Right lobe of liver (tissue), 6 donors: ENCODE measurements around the gene THSD7B. TPM values are rescaled to one million over a fixed set of nuclear protein-coding genes. Genes with fewer than 3 reads are reported as not detected.

Source experiments
- ATAC-seq, 4 donors: fragments of 200-7000 bp; cut with Tn5 transposase; one replicate each; pipeline ENCODE4 v1.9.1; 2020; ENCODE audit warnings: mild to moderate bottlenecking in 4 of 4, moderate library complexity in 4 of 4
- DNase-seq, 3 donors: peaks; one replicate each; pipeline ENCODE4 v3.0.0-alpha.2; 2020
- H3K27ac ChIP-seq, 3 donors: fragments of 200-600 bp; one replicate each; pipeline ENCODE4 v1.8.0; 2022
- H3K27me3 ChIP-seq, 2 donors: fragments of 200-600 bp; one replicate each; pipeline ENCODE4 v1.8.0; 2022
- H3K36me3 ChIP-seq, 4 donors: fragments of 200-600 bp; sonication (generic) in 1 of 4; one replicate each; pipeline versions ENCODE4 v1.5.1 to v1.8.0; 2017 to 2022; ENCODE audit warnings: control low read depth in 1 of 4
- H3K4me1 ChIP-seq, 4 donors: fragments of 200-600 bp; sonication (generic) in 1 of 4; one replicate each; pipeline versions ENCODE4 v1.5.1 to v1.8.0; 2017 to 2022; ENCODE audit warnings: control low read depth in 1 of 4
- H3K4me3 ChIP-seq, 3 donors: fragments of 200-600 bp; one replicate each; pipeline ENCODE4 v1.8.0; 2022
- H3K9me3 ChIP-seq, 4 donors: fragments of 200-600 bp; sonication (generic) in 1 of 4; one replicate each; pipeline versions ENCODE4 v1.5.1 to v1.8.0; 2017 to 2022; ENCODE audit warnings: control low read depth in 1 of 4
- CTCF ChIP-seq, 4 donors: fragments of 200-600 bp in 3 of 4; fragments of 450-650 bp in 1 of 4; IDR thresholded peaks; one replicate each; pipeline versions ENCODE4 v1.5.1 to v1.8.0; 2016 to 2022; ENCODE audit warnings: antibody characterized with exemption in 4 of 4, mild to moderate bottlenecking in 2 of 4
- POLR2A ChIP-seq: fragments of 450-650 bp; IDR thresholded peaks from one replicate; pipeline ENCODE4 v1.6.1; 2017; ENCODE audit warnings: antibody characterized with exemption, mild to moderate bottlenecking
- WGBS: methylation state at CpG from one replicate; pipeline ENCODE4 v1.1.6; 2018; ENCODE audit warnings: low coverage, low lambda C conversion rate; ENCODE audit not compliant: insufficient coverage; ENCODE audit errors: missing lambda C conversion rate; 5-methylcytosine and 5-hydroxymethylcytosine counted together
- intact Hi-C, 2 donors: fragments of 100-400 bp; cut with DNase I; formaldehyde crosslinking; loops; one replicate each; pipeline versions ENCODE4 v1.11.2 to v1.14.1; 2022
- total RNA-seq, 6 experiments: library from RNA; depleted of rRNA in 2 of 6; stranded (reverse); fragments of >200 nt in 2 of 6; fragmentation: NEBNext Ultra II Directional in 3 of 6; extraction: Animal tissue kit (Norgen Biotek cat#: 25700) in 3 of 6; gene quantifications; one replicate each; pipeline versions ENCODE4 v1.1.0 to v1.2.4, GENCODE V29; 2016 to 2023
- donor health status: DM: no; HTN: yes; CAD: no.
- donor health status: DM: no; HTN: no; CAD: no.
- donor health status: DM: no; HTN: no; CAD: no.
- donor health status: DM: no; HTN: yes; CAD: no.
- donor health status: DM: no; HTN: yes; CAD: no.

THSD7B gene
- total RNA-seq, 6 experiments from 2014 or later, result 0.07 to 0.89 (median 0.24) TPM

- Histone ChIP-seq H3K4me1 (no peaks in the 10 kb centered on the region), H3K27ac (no peak overlapping the region), H3K27me3 (no peaks in the 10 kb centered on the region), H3K36me3 (no peaks in the 10 kb centered on the region), H3K9me3 (no peaks in the 10 kb centered on the region), H3K4me3 (no peak overlapping the region)
- TF ChIP-seq POLR2A (no peak), CTCF (IDR thresholded peaks at IDR 0.05) (no peak)
- ATAC-seq (no peak), DNase-seq (no peak)
- WGBS, result 41% methylated on average over 2 of the region's 2 CpGs
- intact Hi-C loops, result no loop called here
These were observed 570.7 kb downstream of the THSD7B start for GRCh38 chr2:137336067-137336466.

GRCh38 chr2:137339051-137339450, 573.7 kb downstream of the THSD7B start:
- Histone ChIP-seq H3K4me1 (no peaks in the 10 kb centered on the region), H3K27me3 (no peaks in the 10 kb centered on the region), H3K9me3 (no peaks in the 10 kb centered on the region), H3K4me3 (no peak overlapping the region), H3K36me3 (no peaks in the 10 kb centered on the region), H3K27ac (no peak overlapping the region)
- DNase-seq (no peak), ATAC-seq (no peak)
- intact Hi-C loops, result no loop called here
- TF ChIP-seq CTCF (IDR thresholded peaks at IDR 0.05), result no peak
- 49% methylated on average over 3 of the region's 3 CpGs for WGBS

- TF ChIP-seq POLR2A (no peak), CTCF (IDR thresholded peaks at IDR 0.05) (no peak)
- no peak overlapping the region for H3K4me3 ChIP-seq
- no peak overlapping the region for H3K27ac ChIP-seq
- ATAC-seq (no peak), DNase-seq (no peak)
- WGBS, result 40% methylated on average over 4 of the region's 4 CpGs
- no peaks in the 10 kb centered on the region for H3K9me3 ChIP-seq
- intact Hi-C loops, result no loop called here
- no peaks in the 10 kb centered on the region for H3K27me3 ChIP-seq
- no peaks in the 10 kb centered on the region for H3K36me3 ChIP-seq
- no peaks in the 10 kb centered on the region for H3K4me1 ChIP-seq
These were observed 580.6 kb downstream of the THSD7B start for GRCh38 chr2:137345994-137346393.

- Histone ChIP-seq H3K36me3 (no peaks in the 10 kb centered on the region), H3K27me3 (no peaks in the 10 kb centered on the region), H3K27ac (no peak overlapping the region), H3K9me3 (no peaks in the 10 kb centered on the region), H3K4me3 (no peak overlapping the region), H3K4me1 (no peaks in the 10 kb centered on the region)
- 74% methylated on average over 3 of the region's 3 CpGs for WGBS
- no peak for TF ChIP-seq POLR2A
- no peak for TF ChIP-seq CTCF (IDR thresholded peaks at IDR 0.05)
- intact Hi-C loops, result no loop called here
- DNase-seq, result no peak
- no peak for ATAC-seq
These were observed 583.0 kb downstream of the THSD7B start for GRCh38 chr2:137348301-137348700.

- intact Hi-C loops, result no loop called here
- Histone ChIP-seq H3K4me1 (no peaks in the 10 kb centered on the region), H3K9me3 (no peaks in the 10 kb centered on the region), H3K4me3 (no peak overlapping the region), H3K36me3 (no peaks in the 10 kb centered on the region), H3K27ac (no peak overlapping the region), H3K27me3 (no peaks in the 10 kb centered on the region)
- TF ChIP-seq CTCF (IDR thresholded peaks at IDR 0.05) (no peak), POLR2A (no peak)
- ATAC-seq (no peak), DNase-seq (no peak)
These were observed 592.3 kb downstream of the THSD7B start for GRCh38 chr2:137357634-137358033.
